RKO (cell line): ENCODE results near the gene DLG3.
A peak's percentile ranks its signal among the peaks of the same experiment; 100 is the strongest.

Source experiments
- DNase-seq: peaks from one replicate; pipeline ENCODE4 v3.0.0-alpha.2; 2016; ENCODE audit warnings: low spot score

The DLG3 gene

GRCh38 chrX:70437921-70438665, 6.5 kb upstream of the DLG3 start:
- no peak for DNase-seq

- DNase-seq: no peak
Observed at GRCh38 chrX:70439016-70439415, 5.6 kb upstream of the DLG3 start.

GRCh38 chrX:70442224-70442623, 2.4 kb upstream of the DLG3 start:
- no peak for DNase-seq

- DNase-seq: no peak
Observed at GRCh38 chrX:70444946-70445656, 466 bp downstream of the DLG3 start.

- no peak for DNase-seq
Observed at GRCh38 chrX:70445951-70446350, 1.3 kb downstream of the DLG3 start.

- no peak for DNase-seq
Observed at GRCh38 chrX:70446380-70447350, 2.0 kb downstream of the DLG3 start.

- no peak for DNase-seq
Observed at GRCh38 chrX:70449457-70449966, 4.9 kb downstream of the DLG3 start.

- DNase-seq: peak; percentile 60
Observed at GRCh38 chrX:70452143-70452733, 7.6 kb downstream of the DLG3 start.

- DNase-seq: no peak
Observed at GRCh38 chrX:70453024-70453618, 8.5 kb downstream of the DLG3 start.

- peak; percentile 58 for DNase-seq
Observed at GRCh38 chrX:70454441-70455365, 10.1 kb downstream of the DLG3 start.

GRCh38 chrX:70455366-70456202, 10.9 kb downstream of the DLG3 start:
- no peak for DNase-seq

GRCh38 chrX:70456256-70456655, 11.6 kb downstream of the DLG3 start:
- DNase-seq: no peak

- DNase-seq: no peak
Observed at GRCh38 chrX:70461026-70461425, 16.4 kb downstream of the DLG3 start.

GRCh38 chrX:70464051-70464450, 19.4 kb downstream of the DLG3 start:
- no peak for DNase-seq

GRCh38 chrX:70466968-70467367, 22.3 kb downstream of the DLG3 start:
- no peak for DNase-seq

GRCh38 chrX:70468709-70469108, 24.1 kb downstream of the DLG3 start:
- no peak for DNase-seq

GRCh38 chrX:70470850-70471289, 26.2 kb downstream of the DLG3 start:
- DNase-seq: no peak

- DNase-seq: no peak
Observed at GRCh38 chrX:70476166-70476933, 31.7 kb downstream of the DLG3 start.
